SK-N-SH treated with all-trans-retinoic acid at 6 μM for 48 hours (cell line): ENCODE results near the gene PCBP3.

Experiments
- ATAC-seq: fragments of 200-7000 bp; cut with Tn5 transposase; 3 replicates; pipeline ENCODE4 v1.9.1; 2020; ENCODE audit warnings: mild to moderate bottlenecking, moderate library complexity
- BACH2 ChIP-seq: fragments of 250-450 bp; sonication (Bioruptor Pico); IDR thresholded peaks from 2 replicates; pipeline ENCODE4 v1.9.0; 2021; ENCODE audit warnings: mild to moderate bottlenecking, borderline replicate concordance
- CSDC2 ChIP-seq: fragments of 250-450 bp; sonication (Bioruptor Pico); IDR thresholded peaks from 2 replicates; pipeline ENCODE4 v1.5.0; 2020; ENCODE audit warnings: mild to moderate bottlenecking, moderate library complexity
- ESRRG ChIP-seq: fragments of 250-450 bp; sonication (Bioruptor Pico); IDR thresholded peaks from 2 replicates; pipeline ENCODE4 v1.6.1; 2021; ENCODE audit warnings: mild to moderate bottlenecking
- GLIS3 ChIP-seq: fragments of 250-450 bp; sonication (Bioruptor Pico); IDR thresholded peaks from 2 replicates; pipeline ENCODE4 v1.5.0; 2020; ENCODE audit warnings: mild to moderate bottlenecking, moderate library complexity
- ISL1 ChIP-seq: fragments of 250-450 bp; sonication (Bioruptor Pico); IDR thresholded peaks from 2 replicates; pipeline ENCODE4 v2.1.2; 2022; ENCODE audit warnings: mild to moderate bottlenecking, moderate library complexity
- OSR1 ChIP-seq: fragments of 250-450 bp; sonication (Bioruptor Pico); IDR thresholded peaks from 2 replicates; pipeline ENCODE4 v1.8.0; 2022; ENCODE audit warnings: moderate library complexity, mild to moderate bottlenecking, inconsistent platforms
- PPARA ChIP-seq: fragments of 250-450 bp; sonication (Bioruptor Pico); IDR thresholded peaks from 2 replicates; pipeline ENCODE4 v1.5.0; 2020; ENCODE audit warnings: mild to moderate bottlenecking, borderline replicate concordance
- SNAI2 ChIP-seq: fragments of 250-450 bp; sonication (Bioruptor Pico); IDR thresholded peaks from 2 replicates; pipeline ENCODE4 v1.5.0; 2020; ENCODE audit warnings: mild to moderate bottlenecking, moderate library complexity
- TCF4 ChIP-seq: fragments of 250-450 bp; sonication (Bioruptor Pico); IDR thresholded peaks from 2 replicates; pipeline ENCODE4 v1.8.0; 2021; ENCODE audit warnings: mild to moderate bottlenecking, moderate library complexity, borderline replicate concordance
- TOX ChIP-seq: fragments of 250-450 bp; sonication (Bioruptor Pico); IDR thresholded peaks from 2 replicates; pipeline ENCODE4 v1.8.0; 2021; ENCODE audit warnings: mild to moderate bottlenecking, moderate library complexity, borderline replicate concordance
- ZC3H10 ChIP-seq: fragments of 250-450 bp; sonication (Bioruptor Pico); IDR thresholded peaks from 2 replicates; pipeline ENCODE4 v1.5.1; 2021; ENCODE audit warnings: mild to moderate bottlenecking, moderate library complexity
- ZFP3 ChIP-seq: fragments of 250-450 bp; sonication (Bioruptor Pico); IDR thresholded peaks from 2 replicates; pipeline ENCODE4 v1.5.0; 2020; ENCODE audit warnings: mild to moderate bottlenecking, moderate library complexity
- ZFP30 ChIP-seq: fragments of 450-650 bp; formaldehyde crosslinking; IDR thresholded peaks from 2 replicates; pipeline ENCODE4 v1.5.0; 2022; ENCODE audit warnings: mild to moderate bottlenecking, moderate library complexity
- ZNF565 ChIP-seq: fragments of 450-650 bp; formaldehyde crosslinking; conservative IDR thresholded peaks from 2 replicates; pipeline ENCODE4 v1.5.0; 2020; ENCODE audit warnings: low read depth, mild to moderate bottlenecking, moderate library complexity
- ZNF70 ChIP-seq: fragments of 450-650 bp; formaldehyde crosslinking; IDR thresholded peaks from 2 replicates; pipeline ENCODE4 v1.5.0; 2020; ENCODE audit warnings: mild to moderate bottlenecking, moderate library complexity
- TF ChIP-seq, protein P1 (sequence below): fragments of 250-450 bp; sonication (Bioruptor Pico); IDR thresholded peaks from 2 replicates; pipeline ENCODE4 v1.5.1; 2021; ENCODE audit warnings: mild to moderate bottlenecking, moderate library complexity
- TF ChIP-seq, protein P2 (sequence below): fragments of 250-450 bp; sonication (Bioruptor Pico); IDR thresholded peaks from 2 replicates; pipeline ENCODE4 v1.8.0; 2020; ENCODE audit warnings: mild to moderate bottlenecking, moderate library complexity, borderline replicate concordance
- TF ChIP-seq, protein P3 (sequence below): fragments of 250-450 bp; sonication (Bioruptor Pico); IDR thresholded peaks from 2 replicates; pipeline ENCODE4 v1.5.0; 2020; ENCODE audit warnings: mild to moderate bottlenecking, moderate library complexity
- TF ChIP-seq, protein P4 (sequence below): fragments of 250-450 bp; sonication (Bioruptor Pico); IDR thresholded peaks from 2 replicates; pipeline ENCODE4 v1.5.1; 2020; ENCODE audit warnings: low read depth, mild to moderate bottlenecking, moderate library complexity

Gene PCBP3

DNA sequence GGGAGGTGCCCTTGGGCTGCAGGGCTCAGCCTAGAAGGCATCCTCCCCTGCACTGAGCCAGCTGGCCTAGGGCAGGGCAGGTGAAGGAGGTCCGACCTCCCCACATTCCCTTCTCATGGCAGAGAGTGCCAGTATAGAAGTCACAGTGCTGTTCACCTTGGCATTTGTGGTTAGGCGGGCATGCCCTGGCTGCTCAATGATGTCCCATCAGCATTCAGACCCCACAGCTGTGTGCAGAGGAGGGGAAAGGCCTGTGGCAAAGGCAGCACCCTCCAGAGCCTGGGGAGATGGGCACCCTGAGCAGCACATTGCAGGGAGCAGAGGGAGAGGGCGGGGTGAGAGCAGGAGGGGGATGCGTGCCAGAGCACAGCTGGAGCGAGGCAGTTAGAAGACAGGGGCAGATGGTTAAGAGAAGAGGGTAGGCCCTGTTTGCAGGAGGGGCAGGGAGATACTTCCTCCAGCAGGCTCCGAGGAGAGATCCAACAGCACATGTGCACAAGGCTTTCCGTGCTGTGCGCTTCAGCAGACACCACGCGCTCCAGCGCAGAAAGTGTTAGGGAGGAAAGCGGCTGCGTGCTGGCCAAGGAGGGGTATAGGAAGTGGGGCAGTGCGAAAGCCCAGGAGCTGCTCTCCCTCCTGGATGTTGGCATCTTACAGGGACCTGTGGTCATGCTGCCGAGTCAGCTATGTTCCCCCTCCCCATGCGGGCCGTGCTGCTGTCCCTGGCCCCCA is 294.4 kb downstream of the PCBP3 start:
- ATAC-seq = no peak
- no peak for TF ChIP-seq ZFP30 (CRISPR knock-in tag)
- TF ChIP-seq, protein P1, sequence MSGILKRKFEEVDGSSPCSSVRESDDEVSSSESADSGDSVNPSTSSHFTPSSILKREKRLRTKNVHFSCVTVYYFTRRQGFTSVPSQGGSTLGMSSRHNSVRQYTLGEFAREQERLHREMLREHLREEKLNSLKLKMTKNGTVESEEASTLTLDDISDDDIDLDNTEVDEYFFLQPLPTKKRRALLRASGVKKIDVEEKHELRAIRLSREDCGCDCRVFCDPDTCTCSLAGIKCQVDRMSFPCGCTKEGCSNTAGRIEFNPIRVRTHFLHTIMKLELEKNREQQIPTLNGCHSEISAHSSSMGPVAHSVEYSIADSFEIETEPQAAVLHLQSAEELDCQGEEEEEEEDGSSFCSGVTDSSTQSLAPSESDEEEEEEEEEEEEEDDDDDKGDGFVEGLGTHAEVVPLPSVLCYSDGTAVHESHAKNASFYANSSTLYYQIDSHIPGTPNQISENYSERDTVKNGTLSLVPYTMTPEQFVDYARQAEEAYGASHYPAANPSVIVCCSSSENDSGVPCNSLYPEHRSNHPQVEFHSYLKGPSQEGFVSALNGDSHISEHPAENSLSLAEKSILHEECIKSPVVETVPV (CRISPR knock-in tag) = no peak
- TF ChIP-seq ZFP3 (CRISPR knock-in tag) = no peak
- no peak for TF ChIP-seq ZNF565
- TF ChIP-seq ZC3H10 (CRISPR knock-in tag) = no peak
- no peak for TF ChIP-seq BACH2 (CRISPR knock-in tag)
- TF ChIP-seq, protein P2, sequence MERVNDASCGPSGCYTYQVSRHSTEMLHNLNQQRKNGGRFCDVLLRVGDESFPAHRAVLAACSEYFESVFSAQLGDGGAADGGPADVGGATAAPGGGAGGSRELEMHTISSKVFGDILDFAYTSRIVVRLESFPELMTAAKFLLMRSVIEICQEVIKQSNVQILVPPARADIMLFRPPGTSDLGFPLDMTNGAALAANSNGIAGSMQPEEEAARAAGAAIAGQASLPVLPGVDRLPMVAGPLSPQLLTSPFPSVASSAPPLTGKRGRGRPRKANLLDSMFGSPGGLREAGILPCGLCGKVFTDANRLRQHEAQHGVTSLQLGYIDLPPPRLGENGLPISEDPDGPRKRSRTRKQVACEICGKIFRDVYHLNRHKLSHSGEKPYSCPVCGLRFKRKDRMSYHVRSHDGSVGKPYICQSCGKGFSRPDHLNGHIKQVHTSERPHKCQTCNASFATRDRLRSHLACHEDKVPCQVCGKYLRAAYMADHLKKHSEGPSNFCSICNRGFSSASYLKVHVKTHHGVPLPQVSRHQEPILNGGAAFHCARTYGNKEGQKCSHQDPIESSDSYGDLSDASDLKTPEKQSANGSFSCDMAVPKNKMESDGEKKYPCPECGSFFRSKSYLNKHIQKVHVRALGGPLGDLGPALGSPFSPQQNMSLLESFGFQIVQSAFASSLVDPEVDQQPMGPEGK (CRISPR knock-in tag) = no peak
- no peak for TF ChIP-seq CSDC2
- no peak for TF ChIP-seq ESRRG (CRISPR knock-in tag)
- TF ChIP-seq, all 23 proteins: peak for 0

DNA sequence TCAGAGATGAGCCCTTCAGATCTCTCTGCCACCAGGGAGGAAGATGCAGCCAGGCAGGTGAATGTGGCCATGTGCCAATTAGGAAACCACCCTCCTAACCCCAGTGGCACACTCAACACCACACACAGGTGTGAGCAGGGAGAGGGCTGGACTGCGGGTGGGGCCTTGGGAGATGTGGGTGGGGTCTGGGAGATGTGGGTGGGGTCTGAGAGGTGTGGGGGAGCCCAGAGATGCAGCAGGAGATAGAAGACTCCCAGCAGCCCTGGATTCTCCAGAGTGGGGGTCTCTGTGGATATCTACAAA is 294.9 kb downstream of the PCBP3 start:
- no peak for TF ChIP-seq ZNF70
- ATAC-seq = no peak

DNA sequence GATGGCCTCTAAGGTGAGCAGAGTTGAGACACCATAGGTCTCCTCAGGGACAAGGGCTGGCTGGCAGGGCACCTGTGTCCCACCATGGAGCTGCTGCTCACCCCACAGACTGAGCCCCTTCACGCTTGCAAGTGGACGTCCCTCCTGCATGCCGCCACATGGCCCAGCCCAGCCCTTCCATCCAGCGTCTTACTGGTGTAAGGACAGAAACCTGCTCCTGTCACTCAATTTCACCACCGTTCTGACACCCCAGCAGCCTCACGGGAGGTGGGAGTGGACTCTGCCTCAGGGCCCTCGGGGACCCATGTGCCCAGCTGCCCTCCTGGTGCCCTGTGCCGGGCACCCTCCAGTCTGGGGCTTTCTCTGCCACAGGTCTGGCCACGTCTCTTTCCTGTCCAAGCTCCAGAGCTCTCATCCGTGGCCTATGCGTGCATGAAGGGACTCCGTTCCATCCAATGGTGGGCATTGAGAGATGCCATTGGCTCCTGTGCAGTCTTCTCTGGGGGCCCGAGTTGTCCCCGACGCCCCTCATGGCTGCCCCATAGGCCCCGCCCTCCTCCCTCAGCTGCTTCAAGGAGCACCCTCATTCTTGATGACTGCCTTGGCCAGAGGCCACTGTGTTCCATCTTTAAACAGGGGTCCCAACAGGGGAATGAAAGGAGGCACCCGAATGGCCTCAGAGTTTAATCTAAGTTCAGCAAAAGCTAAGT is 295.4 kb downstream of the PCBP3 start:
- ATAC-seq = no peak
- TF ChIP-seq, protein P1 (CRISPR knock-in tag) = no peak
- TF ChIP-seq BACH2 (CRISPR knock-in tag) = no peak
- TF ChIP-seq ISL1 = no peak
- no peak for TF ChIP-seq TOX (CRISPR knock-in tag)
- TF ChIP-seq ZC3H10 (CRISPR knock-in tag) = no peak
- TF ChIP-seq ESRRG (CRISPR knock-in tag) = no peak

DNA sequence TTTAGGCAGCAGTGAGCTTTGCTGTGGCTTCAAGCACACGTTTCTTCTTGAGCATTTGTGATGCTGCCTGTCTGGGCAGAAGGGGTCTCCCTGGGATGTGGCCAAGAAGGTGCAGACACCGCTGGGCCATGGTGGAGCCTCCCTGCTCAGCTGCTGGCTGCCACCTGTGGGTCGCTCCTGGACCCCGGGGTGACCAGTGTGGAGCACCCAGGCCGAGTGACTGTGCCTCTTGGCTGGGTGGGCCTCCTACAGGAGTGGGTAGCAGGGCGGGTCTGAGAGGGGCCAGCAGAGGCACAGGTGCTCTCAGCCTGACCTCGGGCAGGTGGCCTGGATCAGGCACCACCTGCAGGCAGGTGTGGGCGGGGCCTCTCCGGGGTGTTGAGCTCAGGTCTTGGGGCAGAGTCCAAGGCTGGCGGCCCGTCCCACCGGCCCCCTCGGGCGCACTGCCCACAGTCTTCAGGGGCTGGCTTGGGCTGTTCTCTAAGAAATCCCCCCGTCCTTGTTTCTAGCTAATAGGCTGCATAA is 296.1 kb downstream of the PCBP3 start:
- no peak for TF ChIP-seq ZNF70
- no peak for TF ChIP-seq ZFP30 (CRISPR knock-in tag)
- no peak for TF ChIP-seq ZC3H10 (CRISPR knock-in tag)
- no peak for TF ChIP-seq OSR1
- TF ChIP-seq, all 23 proteins: peak for 0

DNA sequence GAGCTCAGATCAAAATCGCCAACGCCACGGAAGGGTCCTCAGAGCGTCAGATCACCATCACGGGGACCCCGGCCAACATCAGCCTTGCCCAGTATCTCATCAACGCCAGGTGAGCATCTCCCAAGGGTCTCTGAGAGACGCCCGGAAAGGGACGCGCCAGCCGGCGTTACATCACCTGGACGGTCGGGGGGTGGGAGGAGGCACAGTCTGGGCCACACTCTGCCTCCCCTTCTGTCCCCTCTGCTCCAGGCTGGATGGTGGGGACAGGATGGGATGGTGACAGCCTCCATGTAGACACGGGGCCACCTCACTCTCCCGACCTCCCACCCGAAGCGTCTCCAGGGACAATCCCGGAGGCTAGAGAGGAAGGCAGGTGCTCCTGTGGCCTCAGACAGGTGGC is 296.6 kb downstream of the PCBP3 start:
- TF ChIP-seq, protein P3, sequence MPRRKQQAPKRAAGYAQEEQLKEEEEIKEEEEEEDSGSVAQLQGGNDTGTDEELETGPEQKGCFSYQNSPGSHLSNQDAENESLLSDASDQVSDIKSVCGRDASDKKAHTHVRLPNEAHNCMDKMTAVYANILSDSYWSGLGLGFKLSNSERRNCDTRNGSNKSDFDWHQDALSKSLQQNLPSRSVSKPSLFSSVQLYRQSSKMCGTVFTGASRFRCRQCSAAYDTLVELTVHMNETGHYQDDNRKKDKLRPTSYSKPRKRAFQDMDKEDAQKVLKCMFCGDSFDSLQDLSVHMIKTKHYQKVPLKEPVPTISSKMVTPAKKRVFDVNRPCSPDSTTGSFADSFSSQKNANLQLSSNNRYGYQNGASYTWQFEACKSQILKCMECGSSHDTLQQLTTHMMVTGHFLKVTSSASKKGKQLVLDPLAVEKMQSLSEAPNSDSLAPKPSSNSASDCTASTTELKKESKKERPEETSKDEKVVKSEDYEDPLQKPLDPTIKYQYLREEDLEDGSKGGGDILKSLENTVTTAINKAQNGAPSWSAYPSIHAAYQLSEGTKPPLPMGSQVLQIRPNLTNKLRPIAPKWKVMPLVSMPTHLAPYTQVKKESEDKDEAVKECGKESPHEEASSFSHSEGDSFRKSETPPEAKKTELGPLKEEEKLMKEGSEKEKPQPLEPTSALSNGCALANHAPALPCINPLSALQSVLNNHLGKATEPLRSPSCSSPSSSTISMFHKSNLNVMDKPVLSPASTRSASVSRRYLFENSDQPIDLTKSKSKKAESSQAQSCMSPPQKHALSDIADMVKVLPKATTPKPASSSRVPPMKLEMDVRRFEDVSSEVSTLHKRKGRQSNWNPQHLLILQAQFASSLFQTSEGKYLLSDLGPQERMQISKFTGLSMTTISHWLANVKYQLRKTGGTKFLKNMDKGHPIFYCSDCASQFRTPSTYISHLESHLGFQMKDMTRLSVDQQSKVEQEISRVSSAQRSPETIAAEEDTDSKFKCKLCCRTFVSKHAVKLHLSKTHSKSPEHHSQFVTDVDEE (CRISPR knock-in tag) = no peak
- TF ChIP-seq TCF4 (CRISPR knock-in tag) (no peak), ZFP30 (CRISPR knock-in tag) (no peak), PPARA (no peak), GLIS3 (CRISPR knock-in tag) (no peak), OSR1 (no peak), ZFP3 (CRISPR knock-in tag) (no peak), SNAI2 (CRISPR knock-in tag) (no peak), ISL1 (no peak), ZNF565 (no peak), ZNF70 (no peak)
- TF ChIP-seq, protein P4, sequence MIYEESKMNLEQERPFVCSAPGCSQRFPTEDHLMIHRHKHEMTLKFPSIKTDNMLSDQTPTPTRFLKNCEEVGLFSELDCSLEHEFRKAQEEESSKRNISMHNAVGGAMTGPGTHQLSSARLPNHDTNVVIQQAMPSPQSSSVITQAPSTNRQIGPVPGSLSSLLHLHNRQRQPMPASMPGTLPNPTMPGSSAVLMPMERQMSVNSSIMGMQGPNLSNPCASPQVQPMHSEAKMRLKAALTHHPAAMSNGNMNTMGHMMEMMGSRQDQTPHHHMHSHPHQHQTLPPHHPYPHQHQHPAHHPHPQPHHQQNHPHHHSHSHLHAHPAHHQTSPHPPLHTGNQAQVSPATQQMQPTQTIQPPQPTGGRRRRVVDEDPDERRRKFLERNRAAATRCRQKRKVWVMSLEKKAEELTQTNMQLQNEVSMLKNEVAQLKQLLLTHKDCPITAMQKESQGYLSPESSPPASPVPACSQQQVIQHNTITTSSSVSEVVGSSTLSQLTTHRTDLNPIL = no peak
- TF ChIP-seq, all 23 proteins: peak for 0
- no peak for ATAC-seq

More for the DNA sequence above, 296.1 kb downstream of the PCBP3 start:
- no peak for ATAC-seq
